Spinal cord (tissue), 10 donors: Measurements from ENCODE around the gene PFKP. TPM values are rescaled to one million over a fixed set of nuclear protein-coding genes. Genes with fewer than 3 reads are reported as not detected.
"Not testable (repeated sequence)": the region's sequence is repeated elsewhere in the genome, so short reads cannot be mapped to it uniquely, and the experiment has no call there.

Source experiments
- DNase-seq, 6 donors: peaks; one replicate each; pipeline versions ENCODE4 v3.0.0 to v3.0.0-alpha.2; 2013 to 2015; ENCODE audit warnings: low spot score in 6 of 6, low read depth in 4 of 6
- H3K27ac ChIP-seq: one replicate; pipeline ENCODE4 v1.5.1; 2013; ENCODE audit warnings: low read depth, low read length, control low read depth
- H3K27me3 ChIP-seq: one replicate; pipeline ENCODE4 v1.6.1; 2013; ENCODE audit warnings: low read length; ENCODE audit not compliant: control insufficient read depth, insufficient read depth
- H3K36me3 ChIP-seq: one replicate; pipeline ENCODE4 v1.6.1; 2013; ENCODE audit warnings: low read length; ENCODE audit not compliant: control insufficient read depth, insufficient read depth
- H3K4me1 ChIP-seq: one replicate; pipeline ENCODE4 v1.6.1; 2013; ENCODE audit warnings: low read length; ENCODE audit not compliant: control insufficient read depth, insufficient read depth
- H3K4me3 ChIP-seq: one replicate; pipeline ENCODE4 v1.5.1; 2013; ENCODE audit warnings: low read depth, low read length, control low read depth
- H3K9me3 ChIP-seq: one replicate; pipeline ENCODE4 v1.6.1; 2013; ENCODE audit warnings: low read length; ENCODE audit not compliant: control insufficient read depth, insufficient read depth
- WGBS: methylation state at CpG from one replicate; pipeline ENCODE4 v1.1.5; 2013; ENCODE audit warnings: missing lambda C conversion rate; ENCODE audit not compliant: insufficient coverage; 5-methylcytosine and 5-hydroxymethylcytosine counted together
- polyA plus RNA-seq, 2 donors: library from polyadenylated mRNA; unstranded; fragments of 120-200 nt; gene quantifications; one replicate each; pipeline ENCODE4 v1.2.1, GENCODE V29; 2013; ENCODE audit not compliant: insufficient read length in 2 of 2
- total RNA-seq, 2 donors: library from RNA; depleted of rRNA in 1 of 2; stranded (reverse); fragments of 120-200 nt in 1 of 2; fragments of >200 nt in 1 of 2; gene quantifications; one replicate each; pipeline versions ENCODE4 v1.2.3 to v1.2.4, GENCODE V29; 2013 to 2014
- donor health status: healthy.

Gene PFKP
- total and polyA plus RNA-seq, 4 donors, result 76.4 to 178 (median 138) TPM

- no peaks in the 10 kb centered on the region for H3K9me3 ChIP-seq
- WGBS, result 97% methylated on average over 8 of the region's 10 CpGs
- no peaks in the 10 kb centered on the region for H3K27me3 ChIP-seq
- peaks cover 54% of the 10 kb centered on the region for H3K36me3 ChIP-seq
- peaks cover 3% of the 10 kb centered on the region for H3K4me1 ChIP-seq
- no peak overlapping the region for H3K27ac ChIP-seq
- no peak overlapping the region for H3K4me3 ChIP-seq
- no peak for DNase-seq
Measured at GRCh38 chr10:3154666-3155065, 87.3 kb downstream of the PFKP start.

GRCh38 chr10:3159152-3159551 lies 91.8 kb downstream of the PFKP start:
- H3K27ac ChIP-seq, result no peak overlapping the region
- no peaks in the 10 kb centered on the region for H3K9me3 ChIP-seq
- H3K36me3 ChIP-seq, result peaks cover 52% of the 10 kb centered on the region
- H3K4me3 ChIP-seq, result no peak overlapping the region
- WGBS, result 59% methylated on average over 4 of the region's 10 CpGs
- peak in 4 of 6 donors; percentile 6 to 67 (median 28) for DNase-seq
- no peaks in the 10 kb centered on the region for H3K27me3 ChIP-seq
- peaks cover 3% of the 10 kb centered on the region for H3K4me1 ChIP-seq

GRCh38 chr10:3162533-3162932 lies 95.2 kb downstream of the PFKP start:
- H3K27ac ChIP-seq, result no peak overlapping the region
- WGBS, result 91% methylated on average over 5 of the region's 9 CpGs
- H3K9me3 ChIP-seq, result no peaks in the 10 kb centered on the region
- no peak for DNase-seq
- H3K4me3 ChIP-seq, result no peak overlapping the region
- H3K27me3 ChIP-seq, result no peaks in the 10 kb centered on the region
- H3K36me3 ChIP-seq, result peaks cover 56% of the 10 kb centered on the region
- H3K4me1 ChIP-seq, result peaks cover 3% of the 10 kb centered on the region

- H3K27ac ChIP-seq, result no peak overlapping the region
- 86% methylated on average over 4 of the region's 9 CpGs for WGBS
- no peaks in the 10 kb centered on the region for H3K9me3 ChIP-seq
- H3K4me3 ChIP-seq, result no peak overlapping the region
- peaks cover 63% of the 10 kb centered on the region for H3K36me3 ChIP-seq
- DNase-seq, result no peak
- no peaks in the 10 kb centered on the region for H3K27me3 ChIP-seq
- peaks cover 4% of the 10 kb centered on the region for H3K4me1 ChIP-seq
Measured at GRCh38 chr10:3163879-3164278, 96.5 kb downstream of the PFKP start.

GRCh38 chr10:3165196-3165595 lies 97.8 kb downstream of the PFKP start:
- WGBS, result no CpG with 5 or more reads among the region's 9 CpGs
- DNase-seq, result no peak
- Histone ChIP-seq H3K27me3 (no peaks in the 10 kb centered on the region), H3K27ac (no peak overlapping the region), H3K4me3 (no peak overlapping the region), H3K9me3 (no peaks in the 10 kb centered on the region), H3K36me3 (peaks cover 69% of the 10 kb centered on the region), H3K4me1 (peaks cover 10% of the 10 kb centered on the region)

- DNase-seq, result no peak
- Histone ChIP-seq H3K4me1 (peaks cover 20% of the 10 kb centered on the region), H3K27ac (no peak overlapping the region), H3K36me3 (peaks cover 61% of the 10 kb centered on the region), H3K27me3 (no peaks in the 10 kb centered on the region), H3K9me3 (no peaks in the 10 kb centered on the region), H3K4me3 (no peak overlapping the region)
- WGBS, result 97% methylated on average over 4 of the region's 10 CpGs
Measured at GRCh38 chr10:3166496-3167290, 99.3 kb downstream of the PFKP start.

GRCh38 chr10:3167611-3168330 lies 100.4 kb downstream of the PFKP start:
- no peak overlapping the region for H3K4me3 ChIP-seq
- H3K9me3 ChIP-seq, result no peaks in the 10 kb centered on the region
- no peak for DNase-seq
- no peak overlapping the region for H3K27ac ChIP-seq
- peaks cover 20% of the 10 kb centered on the region for H3K4me1 ChIP-seq
- peaks cover 52% of the 10 kb centered on the region for H3K36me3 ChIP-seq
- H3K27me3 ChIP-seq, result no peaks in the 10 kb centered on the region
- 91% methylated on average over 16 of the region's 21 CpGs for WGBS

GRCh38 chr10:3169271-3169670 lies 101.9 kb downstream of the PFKP start:
- Histone ChIP-seq H3K27ac (peak overlapping the region; percentile 25), H3K9me3 (no peaks in the 10 kb centered on the region), H3K27me3 (no peaks in the 10 kb centered on the region), H3K36me3 (peaks cover 42% of the 10 kb centered on the region), H3K4me1 (peaks cover 30% of the 10 kb centered on the region), H3K4me3 (no peak overlapping the region)
- DNase-seq, result no peak
- WGBS, result 83% methylated on average over 10 of the region's 10 CpGs

- Histone ChIP-seq H3K36me3 (peaks cover 41% of the 10 kb centered on the region), H3K9me3 (no peaks in the 10 kb centered on the region), H3K4me3 (no peak overlapping the region), H3K4me1 (peaks cover 30% of the 10 kb centered on the region), H3K27ac (peak overlapping the region; percentile 25), H3K27me3 (no peaks in the 10 kb centered on the region)
- DNase-seq, result no peak
- WGBS, result 73% methylated on average over 10 of the region's 10 CpGs
Measured at GRCh38 chr10:3169673-3170072, 102.3 kb downstream of the PFKP start.

GRCh38 chr10:3171488-3171887 lies 104.1 kb downstream of the PFKP start:
- H3K27ac ChIP-seq, DNase-seq, H3K9me3 ChIP-seq, H3K27me3 ChIP-seq: not testable (repeated sequence)
- WGBS, result 100% methylated on average over 3 of the region's 11 CpGs
- H3K36me3 ChIP-seq, result peaks cover 33% of the 10 kb centered on the region
- H3K4me3 ChIP-seq, result peak overlapping the region; percentile 65
- H3K4me1 ChIP-seq, result peaks cover 30% of the 10 kb centered on the region
